Omental fat pad (tissue), 4 donors: ENCODE results near the gene INPP5A. TPM values are rescaled to one million over a fixed set of nuclear protein-coding genes. Genes with fewer than 3 reads are reported as not detected.

Experiments
- ATAC-seq: fragments of 150-250 bp; one replicate; pipeline ENCODE4 v1.9.1; 2016; ENCODE audit warnings: mild to moderate bottlenecking, moderate library complexity; ENCODE audit not compliant: low FRiP score
- DNase-seq: peaks from one replicate; pipeline ENCODE4 v3.0.0-alpha.2; 2019; ENCODE audit warnings: low spot score
- total RNA-seq, 4 donors: library from RNA; depleted of rRNA; stranded (reverse); fragments of >200 nt; gene quantifications; one replicate each; pipeline ENCODE4 v1.1.0, GENCODE V29; 2016
- TF ChIP-seq, protein P1 (sequence below), 3 donors: fragments of 450-650 bp; IDR thresholded peaks; one replicate each; pipeline ENCODE4 v1.5.1; 2016 to 2017; ENCODE audit warnings: antibody characterized with exemption in 3 of 3, mild to moderate bottlenecking in 3 of 3, moderate library complexity in 2 of 3

INPP5A gene
- total RNA-seq, 4 donors from 2014 or later: 34.1 to 49.3 (median 43.3) TPM

- peak; percentile 89 for ATAC-seq
- TF ChIP-seq, protein P1, sequence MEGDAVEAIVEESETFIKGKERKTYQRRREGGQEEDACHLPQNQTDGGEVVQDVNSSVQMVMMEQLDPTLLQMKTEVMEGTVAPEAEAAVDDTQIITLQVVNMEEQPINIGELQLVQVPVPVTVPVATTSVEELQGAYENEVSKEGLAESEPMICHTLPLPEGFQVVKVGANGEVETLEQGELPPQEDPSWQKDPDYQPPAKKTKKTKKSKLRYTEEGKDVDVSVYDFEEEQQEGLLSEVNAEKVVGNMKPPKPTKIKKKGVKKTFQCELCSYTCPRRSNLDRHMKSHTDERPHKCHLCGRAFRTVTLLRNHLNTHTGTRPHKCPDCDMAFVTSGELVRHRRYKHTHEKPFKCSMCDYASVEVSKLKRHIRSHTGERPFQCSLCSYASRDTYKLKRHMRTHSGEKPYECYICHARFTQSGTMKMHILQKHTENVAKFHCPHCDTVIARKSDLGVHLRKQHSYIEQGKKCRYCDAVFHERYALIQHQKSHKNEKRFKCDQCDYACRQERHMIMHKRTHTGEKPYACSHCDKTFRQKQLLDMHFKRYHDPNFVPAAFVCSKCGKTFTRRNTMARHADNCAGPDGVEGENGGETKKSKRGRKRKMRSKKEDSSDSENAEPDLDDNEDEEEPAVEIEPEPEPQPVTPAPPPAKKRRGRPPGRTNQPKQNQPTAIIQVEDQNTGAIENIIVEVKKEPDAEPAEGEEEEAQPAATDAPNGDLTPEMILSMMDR (IDR thresholded peaks at IDR 0.05): no peak
- DNase-seq: peak; percentile 52
These were observed 20.5 kb upstream of the INPP5A start for GRCh38 chr10:132516771-132517725.

- DNase-seq: peak; percentile 20
- ATAC-seq: no peak
- TF ChIP-seq, protein P1 (IDR thresholded peaks at IDR 0.05): no peak
These were observed 19.6 kb upstream of the INPP5A start for GRCh38 chr10:132517951-132518521.

GRCh38 chr10:132518572-132519381 lies 18.8 kb upstream of the INPP5A start:
- peak; percentile 23 for DNase-seq
- peak; percentile 57 for ATAC-seq
- TF ChIP-seq, protein P1 (IDR thresholded peaks at IDR 0.05): no peak

- ATAC-seq: no peak
- TF ChIP-seq, protein P1 (IDR thresholded peaks at IDR 0.05): no peak
- peak; percentile 21 for DNase-seq
These were observed 18.0 kb upstream of the INPP5A start for GRCh38 chr10:132519382-132520176.

- TF ChIP-seq, protein P1 (IDR thresholded peaks at IDR 0.05): no peak
- no peak for ATAC-seq
- peak; percentile 21 for DNase-seq
These were observed 17.3 kb upstream of the INPP5A start for GRCh38 chr10:132520177-132520811.

DNA sequence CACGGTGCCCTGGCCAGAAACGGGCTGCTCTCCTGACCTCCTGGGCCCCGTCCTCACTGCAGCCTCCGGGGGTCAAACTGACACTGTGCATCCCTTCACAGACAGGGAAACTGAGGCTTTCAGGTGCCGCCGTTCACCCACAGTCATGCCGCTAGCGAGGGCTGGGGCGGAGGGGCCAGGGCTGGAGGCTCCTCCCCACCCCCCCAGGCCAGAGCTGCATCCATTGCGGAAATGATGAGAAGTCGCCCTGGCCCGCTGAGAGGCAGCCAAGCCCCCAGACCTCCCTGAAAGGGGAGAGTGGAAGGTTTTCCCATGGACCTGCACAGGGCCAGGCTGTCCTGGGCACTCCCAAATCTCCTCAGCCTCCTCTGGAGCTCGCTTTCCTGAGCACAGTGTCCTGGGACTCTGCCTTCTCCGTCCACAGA lies 16.5 kb upstream of the INPP5A start:
- TF ChIP-seq, protein P1 (IDR thresholded peaks at IDR 0.05): no peak
- DNase-seq (peak; percentile 10), ATAC-seq (no peak)
